ENCODE data around the gene BTN3A1.

- no peak for TF ChIP-seq CTCF (IDR thresholded peaks at IDR 0.05)
- TF ChIP-seq POLR2AphosphoS5 (IDR thresholded peaks at IDR 0.05) = no peak
- no peak for TF ChIP-seq POLR2A (IDR thresholded peaks at IDR 0.05)
- TF ChIP-seq EP300 (IDR thresholded peaks at IDR 0.05) = no peak
These were observed 14.2 kb downstream of the BTN3A1 start for GRCh38 chr6:26416288-26416687.

Measured in stomach (tissue), 4 donors.